ENCODE results near the gene C1orf52. TPM values are rescaled to one million over a fixed set of nuclear protein-coding genes. Genes with fewer than 3 reads are reported as not detected.

C1orf52 gene
- 10 to 100 TPM; 10.2 to 20.7 (median 13.1) TPM for total RNA-seq
- polyA plus RNA-seq = 10 to 100 TPM; 13.3 to 28.8 (median 20.7) TPM
- long read RNA-seq, donor 1, transcript C1orf52-203 (3 exons, 1,219 nt) = major isoform, 14 of 19 reads
- long read RNA-seq, donor 1, partial matches to known transcripts = 1 of 19 reads
- long read RNA-seq, donor 1, other reads (novel, unspliced or antisense) = 0 of 19 reads
- long read RNA-seq, donor 2, transcript C1orf52-203 (3 exons, 1,219 nt) = major isoform, 27 of 41 reads
- long read RNA-seq, donor 2, transcript C1orf52-201 (4 exons, 3,391 nt) = minor isoform, 13 of 41 reads
- long read RNA-seq, donor 2, partial matches to known transcripts = 1 of 41 reads
- long read RNA-seq, donor 2, other reads (novel, unspliced or antisense) = 0 of 41 reads

GRCh38 chr1:85259118-85259911, at the start of gene C1orf52:
Gene C1orf52, minus strand, starts transcription at chr1:85259662. Its CDS starts 29 bp downstream, at chr1:85259633.
- DNase-seq (peak; percentile 96 to 98), ATAC-seq (peak; percentile 98 to 100 (median 99))
- TF ChIP-seq, protein P1, sequence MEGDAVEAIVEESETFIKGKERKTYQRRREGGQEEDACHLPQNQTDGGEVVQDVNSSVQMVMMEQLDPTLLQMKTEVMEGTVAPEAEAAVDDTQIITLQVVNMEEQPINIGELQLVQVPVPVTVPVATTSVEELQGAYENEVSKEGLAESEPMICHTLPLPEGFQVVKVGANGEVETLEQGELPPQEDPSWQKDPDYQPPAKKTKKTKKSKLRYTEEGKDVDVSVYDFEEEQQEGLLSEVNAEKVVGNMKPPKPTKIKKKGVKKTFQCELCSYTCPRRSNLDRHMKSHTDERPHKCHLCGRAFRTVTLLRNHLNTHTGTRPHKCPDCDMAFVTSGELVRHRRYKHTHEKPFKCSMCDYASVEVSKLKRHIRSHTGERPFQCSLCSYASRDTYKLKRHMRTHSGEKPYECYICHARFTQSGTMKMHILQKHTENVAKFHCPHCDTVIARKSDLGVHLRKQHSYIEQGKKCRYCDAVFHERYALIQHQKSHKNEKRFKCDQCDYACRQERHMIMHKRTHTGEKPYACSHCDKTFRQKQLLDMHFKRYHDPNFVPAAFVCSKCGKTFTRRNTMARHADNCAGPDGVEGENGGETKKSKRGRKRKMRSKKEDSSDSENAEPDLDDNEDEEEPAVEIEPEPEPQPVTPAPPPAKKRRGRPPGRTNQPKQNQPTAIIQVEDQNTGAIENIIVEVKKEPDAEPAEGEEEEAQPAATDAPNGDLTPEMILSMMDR (IDR thresholded peaks at IDR 0.05) = peak; percentile 99
- 0 to 1% (median 1%) methylated on average over 52 to 65 of the region's 65 CpGs for WGBS, 3 donors
- Histone ChIP-seq H3K36me3 (ENCODE audit: insufficient read depth in 1 of 2, low read depth in 1 of 2) (peaks cover under 1 to 42% of the 10 kb centered on the region in 2 donors), H3K4me1 (peaks cover 23% of the 10 kb centered on the region), H3K9me3 (no peaks in the 10 kb centered on the region), H3K27me3 (ENCODE audit: insufficient read depth in 3 of 3, low read length in 2 of 3) (no peaks in the 10 kb centered on the region), H3K4me3 (peak within 1 kb of the TSS; percentile 95), H3K27ac (peak within 1 kb of the TSS; percentile 93)
- intact Hi-C loops (cut with DNase I) = loop anchor here (1.0 to 10.0 kb wide), 5 partner anchors 57 to 314 kb away; partner anchors contain the start of gene SYDE2 (in 1 of the 2)

DNA sequence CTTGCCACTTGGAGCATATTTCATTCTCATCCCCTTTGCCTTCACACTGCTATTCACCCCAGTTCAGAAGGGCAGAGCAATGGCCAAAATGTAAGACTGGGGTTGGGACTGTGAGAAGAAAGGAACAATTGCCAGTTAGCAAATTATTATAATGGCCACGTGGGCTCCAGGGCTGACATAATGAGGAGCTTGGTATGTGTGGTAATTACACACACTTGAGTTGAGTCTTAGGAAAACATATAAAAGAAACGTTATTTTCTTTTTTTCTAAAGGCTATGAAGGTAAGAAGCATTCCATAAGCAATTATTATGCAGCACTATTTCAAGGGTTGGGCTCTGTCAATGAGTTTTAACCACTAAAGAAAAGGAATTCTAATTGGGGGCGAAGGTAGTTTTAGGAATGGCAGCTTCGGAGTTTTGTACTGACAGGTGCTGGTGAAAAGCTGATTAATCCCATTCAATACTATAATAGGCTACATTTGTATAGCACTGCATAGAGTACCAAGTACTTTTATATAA, 49.4 kb upstream of the C1orf52 start:
- no peak for ATAC-seq
- no peaks in the 10 kb centered on the region for H3K9me3 ChIP-seq
- intact Hi-C loops (cut with DNase I) = loop anchor here (1.0 to 10.0 kb wide), 10 partner anchors 90 to 706 kb away; partner anchors contain the start of genes CCN1 (in 1 of the 2) and DDAH1 (in 1 of the 2)
- DNase-seq = no peak
- no peaks in the 10 kb centered on the region for H3K36me3 ChIP-seq (ENCODE audit: insufficient read depth in 1 of 2, low read depth in 1 of 2)
- peaks cover 16% of the 10 kb centered on the region for H3K4me1 ChIP-seq
- TF ChIP-seq, protein P1 (IDR thresholded peaks at IDR 0.05) = no peak
- no peak overlapping the region for H3K27ac ChIP-seq
- H3K27me3 ChIP-seq (ENCODE audit: insufficient read depth in 3 of 3, low read length in 2 of 3) = no peaks in the 10 kb centered on the region
- H3K4me3 ChIP-seq = peak overlapping the region; percentile 45
- WGBS, 3 donors = 57 to 70% (median 58%) methylated on average over 4 of the region's 4 CpGs

DNA sequence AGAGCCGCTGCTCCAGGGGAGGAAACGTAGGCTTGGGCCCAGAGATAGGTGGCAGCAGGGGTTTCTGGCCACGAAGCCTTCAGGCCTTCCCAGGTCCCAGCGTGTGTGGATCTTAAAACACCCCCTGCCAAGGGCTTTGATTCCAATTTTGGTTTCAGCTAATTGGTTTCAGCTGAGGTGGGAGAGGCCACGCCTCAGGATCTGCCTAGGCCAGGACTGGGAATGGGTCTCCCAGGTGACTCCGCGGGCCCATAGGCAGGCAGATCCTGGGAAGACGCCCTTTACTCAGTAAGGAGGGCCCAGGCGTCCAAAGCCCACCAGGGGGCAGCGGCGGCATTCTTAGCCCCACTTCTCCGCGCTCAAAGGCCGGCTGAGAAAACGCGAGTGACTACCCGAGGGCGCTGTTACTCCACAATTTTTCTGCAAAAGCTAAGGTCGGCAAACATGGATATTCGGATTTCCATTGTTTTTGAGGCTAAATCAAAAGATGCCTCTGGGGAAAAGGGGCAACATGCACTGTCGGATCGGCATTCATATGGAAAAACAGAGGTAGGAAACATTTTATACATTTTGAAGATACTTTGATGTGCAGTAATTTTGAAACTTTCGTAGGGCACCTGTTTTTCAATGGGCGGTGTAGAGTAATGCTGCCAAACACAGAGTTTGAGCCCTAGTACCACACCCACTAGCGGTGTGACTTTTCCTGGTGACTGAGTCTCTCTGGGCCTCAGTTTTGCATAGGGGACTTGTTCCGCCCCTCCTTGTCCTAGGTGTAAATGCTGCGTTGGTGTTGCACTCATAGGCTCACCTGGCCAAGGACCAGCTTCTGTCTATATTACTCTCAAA, 48.7 kb upstream of the C1orf52 start:
- H3K27me3 ChIP-seq (ENCODE audit: insufficient read depth in 3 of 3, low read length in 2 of 3) = no peaks in the 10 kb centered on the region
- ATAC-seq = peak; percentile 98 to 100 (median 98)
- H3K4me1 ChIP-seq = peaks cover 9% of the 10 kb centered on the region
- intact Hi-C loops (cut with DNase I) = loop anchor here (1.0 to 10.0 kb wide), 10 partner anchors 91 to 707 kb away; partner anchors contain the start of genes CCN1 (in 1 of the 2) and DDAH1 (in 1 of the 2)
- 19 to 23% (median 20%) methylated on average over 27 of the region's 27 CpGs for WGBS, 3 donors
- no peaks in the 10 kb centered on the region for H3K36me3 ChIP-seq (ENCODE audit: insufficient read depth in 1 of 2, low read depth in 1 of 2)
- no peaks in the 10 kb centered on the region for H3K9me3 ChIP-seq
- no peak overlapping the region for H3K27ac ChIP-seq
- H3K4me3 ChIP-seq = peak overlapping the region; percentile 45
- peak; percentile 88 to 92 for DNase-seq
- TF ChIP-seq, protein P1 (IDR thresholded peaks at IDR 0.05) = peak; percentile 95

- H3K36me3 ChIP-seq (ENCODE audit: insufficient read depth in 1 of 2, low read depth in 1 of 2) = no peaks in the 10 kb centered on the region
- H3K4me3 ChIP-seq = no peak overlapping the region
- DNase-seq = no peak
- H3K9me3 ChIP-seq = no peaks in the 10 kb centered on the region
- WGBS, 3 donors = 93 to 98% (median 96%) methylated on average over 4 of the region's 4 CpGs
- H3K27me3 ChIP-seq (ENCODE audit: insufficient read depth in 3 of 3, low read length in 2 of 3) = no peaks in the 10 kb centered on the region
- TF ChIP-seq, protein P1 (IDR thresholded peaks at IDR 0.05) = no peak
- ATAC-seq = no peak
- peaks cover 9% of the 10 kb centered on the region for H3K4me1 ChIP-seq
- no peak overlapping the region for H3K27ac ChIP-seq
- intact Hi-C loops (cut with DNase I) = loop anchor here (5.0 to 10.0 kb wide), 6 partner anchors 156 to 709 kb away; partner anchors contain the start of genes CCN1 (in 1 of the 2) and DDAH1 (in 1 of the 2)
Measured at GRCh38 chr1:85306236-85306635, 46.8 kb upstream of the C1orf52 start.
